Subcutaneous adipose tissue (tissue), 4 donors: ENCODE results near the gene FAM53A. TPM values are rescaled to one million over a fixed set of nuclear protein-coding genes. Genes with fewer than 3 reads are reported as not detected.

Source experiments
- CTCF ChIP-seq: fragments of 450-650 bp; IDR thresholded peaks from one replicate; pipeline ENCODE4 v1.5.1; 2016; ENCODE audit warnings: low read depth, mild to moderate bottlenecking, control low read depth, antibody characterized with exemption, moderate library complexity
- total RNA-seq, 4 donors: library from RNA; depleted of rRNA; stranded (reverse); fragments of >200 nt; gene quantifications; one replicate each; pipeline ENCODE4 v1.1.0, GENCODE V29; 2016

The FAM53A gene
- 1 to 10 TPM; 1.5 to 5.9 (median 3.8) TPM for total RNA-seq

- no peak for TF ChIP-seq CTCF
Measured at GRCh38 chr4:1683736-1684505, at the start of gene FAM53A. TSS of gene FAM53A (minus strand) at chr4:1684313. CDS start at chr4:1668741, 15,572 bp downstream.

- no peak for TF ChIP-seq CTCF
Measured at GRCh38 chr4:1732911-1733310, 48.8 kb upstream of the FAM53A start.

GRCh38 chr4:1731180-1731579 lies 47.1 kb upstream of the FAM53A start:
- no peak for TF ChIP-seq CTCF

GRCh38 chr4:1730532-1731135 lies 46.5 kb upstream of the FAM53A start:
- no peak for TF ChIP-seq CTCF

GRCh38 chr4:1728061-1728980 lies 44.2 kb upstream of the FAM53A start:
- TF ChIP-seq CTCF, result no peak

GRCh38 chr4:1727117-1728031 lies 43.3 kb upstream of the FAM53A start:
- no peak for TF ChIP-seq CTCF
